Mucosa of descending colon (tissue), 3 donors: Measurements from ENCODE around the gene ZNF609. TPM values are rescaled to one million over a fixed set of nuclear protein-coding genes. Genes with fewer than 3 reads are reported as not detected.
"Not testable (repeated sequence)": the region's sequence is repeated elsewhere in the genome, so short reads cannot be mapped to it uniquely, and the experiment has no call there.

Experiments
- ATAC-seq: fragments of 200-7000 bp; cut with Tn5 transposase; one replicate; pipeline ENCODE4 v1.9.1; 2020; ENCODE audit warnings: mild to moderate bottlenecking, moderate library complexity
- DNase-seq, 3 donors: peaks; one replicate each; pipeline ENCODE4 v3.0.0-alpha.2; 2020
- H3K36me3 ChIP-seq: fragments of 200-600 bp; one replicate; pipeline ENCODE4 v1.8.0; 2021; ENCODE audit warnings: low read depth, mild to moderate bottlenecking
- H3K4me1 ChIP-seq: fragments of 200-600 bp; one replicate; pipeline ENCODE4 v1.8.0; 2021; ENCODE audit warnings: low read depth, mild to moderate bottlenecking
- H3K4me3 ChIP-seq: fragments of 200-600 bp; one replicate; pipeline ENCODE4 v1.8.0; 2021; ENCODE audit warnings: mild to moderate bottlenecking
- H3K9me3 ChIP-seq: fragments of 200-600 bp; one replicate; pipeline ENCODE4 v1.8.0; 2021; ENCODE audit warnings: mild to moderate bottlenecking
- CTCF ChIP-seq: fragments of 200-600 bp; IDR thresholded peaks from one replicate; pipeline ENCODE4 v1.8.0; 2022; ENCODE audit warnings: antibody characterized with exemption, mild to moderate bottlenecking
- intact Hi-C, 2 donors: fragments of 100-400 bp; cut with DNase I in 1 of 2; cut with micrococcal nuclease in 1 of 2; formaldehyde crosslinking; loops; one replicate each; pipeline versions ENCODE4 v1.11.0 to v1.11.1; 2022; cut with DNase I, micrococcal nuclease
- total RNA-seq, 3 donors: library from RNA; stranded (reverse); fragmentation: NEBNext Ultra II Directional in 2 of 3; extraction: Animal tissue kit (Norgen Biotek cat#: 25700) in 2 of 3; gene quantifications; one replicate each; pipeline versions ENCODE4 v1.2.1 to v1.2.4, GENCODE V29; 2021 to 2023
- donor health status: DM: no; HTN: no; CAD: no; lungs with moderate emphysema.
- donor health status: DM: no; HTN: no; CAD: no.
- donor health status: DM: no; HTN: yes; CAD: no.

Gene ZNF609
- total RNA-seq, 3 donors from 2014 or later = 25.4 to 49.2 (median 29.5) TPM

GRCh38 chr15:64480891-64481290 is 20.5 kb downstream of the ZNF609 start:
- no peak overlapping the region for H3K4me3 ChIP-seq
- ATAC-seq (no peak), DNase-seq (no peak)
- no peaks in the 10 kb centered on the region for H3K36me3 ChIP-seq
- H3K9me3 ChIP-seq = no peaks in the 10 kb centered on the region
- no peak for TF ChIP-seq CTCF
- intact Hi-C loops = no loop called here
- no peaks in the 10 kb centered on the region for H3K4me1 ChIP-seq

GRCh38 chr15:64483749-64484148 is 23.4 kb downstream of the ZNF609 start:
- intact Hi-C loops = no loop called here
- no peak overlapping the region for H3K4me3 ChIP-seq
- TF ChIP-seq CTCF = no peak
- DNase-seq (no peak), ATAC-seq (no peak)
- H3K36me3 ChIP-seq = no peaks in the 10 kb centered on the region
- H3K4me1 ChIP-seq = no peaks in the 10 kb centered on the region
- no peaks in the 10 kb centered on the region for H3K9me3 ChIP-seq

GRCh38 chr15:64485796-64486195 is 25.4 kb downstream of the ZNF609 start:
- DNase-seq = no peak
- no peak for TF ChIP-seq CTCF
- ATAC-seq = no peak
- no peak overlapping the region for H3K4me3 ChIP-seq
- intact Hi-C loops = no loop called here
- no peaks in the 10 kb centered on the region for H3K4me1 ChIP-seq
- no peaks in the 10 kb centered on the region for H3K36me3 ChIP-seq
- no peaks in the 10 kb centered on the region for H3K9me3 ChIP-seq

- TF ChIP-seq CTCF = no peak
- Histone ChIP-seq H3K9me3 (no peaks in the 10 kb centered on the region), H3K36me3 (no peaks in the 10 kb centered on the region), H3K4me1 (no peaks in the 10 kb centered on the region), H3K4me3 (no peak overlapping the region)
- DNase-seq (no peak), ATAC-seq (no peak)
- intact Hi-C loops = no loop called here
Measured at GRCh38 chr15:64490598-64491259, 30.4 kb downstream of the ZNF609 start.

GRCh38 chr15:64493641-64494040 is 33.3 kb downstream of the ZNF609 start:
- no peak for ATAC-seq
- no peaks in the 10 kb centered on the region for H3K36me3 ChIP-seq
- no peak overlapping the region for H3K4me3 ChIP-seq
- TF ChIP-seq CTCF = no peak
- no peaks in the 10 kb centered on the region for H3K9me3 ChIP-seq
- H3K4me1 ChIP-seq = no peaks in the 10 kb centered on the region
- intact Hi-C loops = no loop called here
- no peak for DNase-seq

- ATAC-seq, H3K4me1 ChIP-seq, intact Hi-C loops: not testable (repeated sequence)
Measured at GRCh38 chr15:64495968-64496367, 35.6 kb downstream of the ZNF609 start.

More at GRCh38 chr15:64495968-64496367, 35.6 kb downstream of the ZNF609 start:
- H3K9me3 ChIP-seq, DNase-seq, H3K36me3 ChIP-seq, H3K4me3 ChIP-seq: not testable (repeated sequence)
